Adipocyte (in vitro differentiated cells): ENCODE measurements around the gene RFLNA.
"Not testable (repeated sequence)": the region's sequence is repeated elsewhere in the genome, so short reads cannot be mapped to it uniquely, and the experiment has no call there.

Experiments
- DNase-seq: peaks from one replicate; pipeline ENCODE4 v3.0.0-alpha.2; 2015; ENCODE audit warnings: low read depth
- H3K27me3 ChIP-seq: replicated peaks from 2 replicates; pipeline ENCODE4 v1.7.0; 2013; ENCODE audit warnings: mild to moderate bottlenecking, low read length, moderate library complexity; ENCODE audit not compliant: control insufficient read depth, insufficient read depth
- H3K36me3 ChIP-seq: 2 replicates; pipeline ENCODE4 v1.7.0; 2013; ENCODE audit warnings: low read length, mild to moderate bottlenecking, moderate library complexity; ENCODE audit not compliant: control insufficient read depth, insufficient read depth, severe bottlenecking
- H3K4me1 ChIP-seq: 2 replicates; pipeline ENCODE4 v1.7.0; 2013; ENCODE audit warnings: mild to moderate bottlenecking, low read length, moderate library complexity; ENCODE audit not compliant: control insufficient read depth, insufficient read depth
- H3K4me3 ChIP-seq: 2 replicates; pipeline ENCODE4 v1.7.0; 2013; ENCODE audit warnings: mild to moderate bottlenecking, low read length, moderate library complexity
- H3K9ac ChIP-seq: 2 replicates; pipeline ENCODE4 v1.7.0; 2013; ENCODE audit warnings: mild to moderate bottlenecking, low read length, moderate library complexity
- H3K9me3 ChIP-seq: 2 replicates; pipeline ENCODE4 v1.7.0; 2013; ENCODE audit warnings: mild to moderate bottlenecking, low read length, moderate library complexity; ENCODE audit not compliant: control insufficient read depth

Gene RFLNA

GRCh38 chr12:124314766-124315165, 19.9 kb downstream of the RFLNA start:
- no peak overlapping the region for H3K9ac ChIP-seq
- no peaks in the 10 kb centered on the region for H3K9me3 ChIP-seq
- H3K4me3 ChIP-seq, result no peak overlapping the region
- H3K36me3 ChIP-seq, result no peaks in the 10 kb centered on the region
- H3K4me1 ChIP-seq, result peaks cover 10% of the 10 kb centered on the region
- peaks cover 29% of the 10 kb centered on the region for H3K27me3 ChIP-seq
- no peak for DNase-seq

GRCh38 chr12:124315372-124316044, 20.6 kb downstream of the RFLNA start:
- no peaks in the 10 kb centered on the region for H3K36me3 ChIP-seq
- DNase-seq, result no peak
- no peak overlapping the region for H3K9ac ChIP-seq

GRCh38 chr12:124316257-124316900, 21.5 kb downstream of the RFLNA start:
- Histone ChIP-seq H3K4me1 (peaks cover 10% of the 10 kb centered on the region), H3K36me3 (no peaks in the 10 kb centered on the region), H3K4me3 (no peak overlapping the region), H3K9ac (no peak overlapping the region), H3K27me3 (peaks cover 25% of the 10 kb centered on the region), H3K9me3 (no peaks in the 10 kb centered on the region)
- no peak for DNase-seq

More at GRCh38 chr12:124315372-124316044, 20.6 kb downstream of the RFLNA start:
- no peaks in the 10 kb centered on the region for H3K9me3 ChIP-seq
- peaks cover 29% of the 10 kb centered on the region for H3K27me3 ChIP-seq
- H3K4me3 ChIP-seq, result no peak overlapping the region
- peaks cover 10% of the 10 kb centered on the region for H3K4me1 ChIP-seq

- Histone ChIP-seq H3K36me3 (no peaks in the 10 kb centered on the region), H3K9ac (no peak overlapping the region), H3K27me3 (peaks cover 22% of the 10 kb centered on the region), H3K4me1 (peaks cover 10% of the 10 kb centered on the region), H3K4me3 (no peak overlapping the region), H3K9me3 (no peaks in the 10 kb centered on the region)
- no peak for DNase-seq
Observed at GRCh38 chr12:124317400-124317799, 22.5 kb downstream of the RFLNA start.

- no peak for DNase-seq
- Histone ChIP-seq H3K36me3 (peaks cover 6% of the 10 kb centered on the region), H3K9ac (no peak overlapping the region), H3K4me3 (no peak overlapping the region), H3K4me1 (peaks cover 10% of the 10 kb centered on the region), H3K9me3 (peaks cover 2% of the 10 kb centered on the region), H3K27me3 (peaks cover 15% of the 10 kb centered on the region)
Observed at GRCh38 chr12:124318278-124319020, 23.6 kb downstream of the RFLNA start.

GRCh38 chr12:124319368-124320050, 24.6 kb downstream of the RFLNA start:
- peaks cover 11% of the 10 kb centered on the region for H3K9me3 ChIP-seq
- no peak overlapping the region for H3K9ac ChIP-seq
- H3K27me3 ChIP-seq, result peaks cover 11% of the 10 kb centered on the region
- no peak for DNase-seq
- H3K4me1 ChIP-seq, result peaks cover 10% of the 10 kb centered on the region
- H3K4me3 ChIP-seq, result no peak overlapping the region
- peaks cover 17% of the 10 kb centered on the region for H3K36me3 ChIP-seq

GRCh38 chr12:124321040-124321481, 26.2 kb downstream of the RFLNA start:
- Histone ChIP-seq H3K9ac (no peak overlapping the region), H3K36me3 (peaks cover 28% of the 10 kb centered on the region), H3K4me3 (no peak overlapping the region), H3K4me1 (peaks cover 8% of the 10 kb centered on the region), H3K9me3 (peaks cover 11% of the 10 kb centered on the region), H3K27me3 (no peaks in the 10 kb centered on the region)
- DNase-seq, result peak; percentile 78

- Histone ChIP-seq H3K27me3 (no peaks in the 10 kb centered on the region), H3K9me3 (peaks cover 11% of the 10 kb centered on the region), H3K9ac (no peak overlapping the region), H3K4me1 (peaks cover 1% of the 10 kb centered on the region), H3K4me3 (no peak overlapping the region), H3K36me3 (peaks cover 35% of the 10 kb centered on the region)
- no peak for DNase-seq
Observed at GRCh38 chr12:124321556-124322270, 26.8 kb downstream of the RFLNA start.

- Histone ChIP-seq H3K9ac (no peak overlapping the region), H3K4me1 (peaks cover 2% of the 10 kb centered on the region), H3K36me3 (peaks cover 38% of the 10 kb centered on the region), H3K27me3 (no peaks in the 10 kb centered on the region), H3K4me3 (no peak overlapping the region), H3K9me3 (peaks cover 11% of the 10 kb centered on the region)
- DNase-seq, result no peak
Observed at GRCh38 chr12:124322271-124322998, 27.5 kb downstream of the RFLNA start.

- peaks cover 11% of the 10 kb centered on the region for H3K9me3 ChIP-seq
- not testable (repeated sequence) for DNase-seq, H3K4me3 ChIP-seq, H3K9ac ChIP-seq, H3K4me1 ChIP-seq, H3K27me3 ChIP-seq
- H3K36me3 ChIP-seq, result peaks cover 39% of the 10 kb centered on the region
Observed at GRCh38 chr12:124322999-124323328, 28.1 kb downstream of the RFLNA start.
